GM18517 (cell line): ENCODE measurements around the gene TBC1D17.
A peak's percentile ranks its signal among the peaks of the same experiment; 100 is the strongest.

Source experiments
- ATAC-seq: cut with Tn5 transposase; IDR thresholded peaks from one replicate; pipeline ENCODE4 v1.9.1; 2021; ENCODE audit warnings: mild to moderate bottlenecking, moderate library complexity; ENCODE audit not compliant: unreplicated experiment

TBC1D17 gene

GRCh38 chr19:49875177-49875576, 2.3 kb upstream of the TBC1D17 start:
- no peak for ATAC-seq

- no peak for ATAC-seq
These were observed 1.6 kb upstream of the TBC1D17 start for GRCh38 chr19:49875857-49876421.

- peak; percentile 38 for ATAC-seq
These were observed 981 bp upstream of the TBC1D17 start for GRCh38 chr19:49876422-49877019.

- peak; percentile 20 for ATAC-seq
These were observed 609 bp downstream of the TBC1D17 start for GRCh38 chr19:49877879-49878743.

GRCh38 chr19:49878744-49879070, 1.2 kb downstream of the TBC1D17 start:
- ATAC-seq = no peak

GRCh38 chr19:49879243-49879963, 1.9 kb downstream of the TBC1D17 start:
- ATAC-seq = no peak

- ATAC-seq = no peak
These were observed 2.8 kb downstream of the TBC1D17 start for GRCh38 chr19:49880162-49880869.

- ATAC-seq = no peak
These were observed 3.7 kb downstream of the TBC1D17 start for GRCh38 chr19:49881186-49881585.

GRCh38 chr19:49881672-49882394, 4.3 kb downstream of the TBC1D17 start:
- ATAC-seq = no peak

- ATAC-seq = no peak
These were observed 5.1 kb downstream of the TBC1D17 start for GRCh38 chr19:49882643-49883042.

- no peak for ATAC-seq
These were observed 5.6 kb downstream of the TBC1D17 start for GRCh38 chr19:49883094-49883493.

- no peak for ATAC-seq
These were observed 6.6 kb downstream of the TBC1D17 start for GRCh38 chr19:49884109-49884508.

GRCh38 chr19:49884760-49885159, 7.3 kb downstream of the TBC1D17 start:
- no peak for ATAC-seq

GRCh38 chr19:49887037-49887664, 9.6 kb downstream of the TBC1D17 start:
- no peak for ATAC-seq

- no peak for ATAC-seq
These were observed 10.4 kb downstream of the TBC1D17 start for GRCh38 chr19:49887665-49888509.

- ATAC-seq = no peak
These were observed 11.0 kb downstream of the TBC1D17 start for GRCh38 chr19:49888510-49888824.

- ATAC-seq = no peak
These were observed 11.7 kb downstream of the TBC1D17 start for GRCh38 chr19:49889038-49889686.

GRCh38 chr19:49889687-49890348, 12.3 kb downstream of the TBC1D17 start:
- no peak for ATAC-seq
